Activated effector memory CD4-positive, alpha-beta T cell treated with Interleukin-2 at 50 U/mL for 16 hours (primary cell): Measurements from ENCODE around the gene PTPRS.
"Not testable (repeated sequence)": the region's sequence is repeated elsewhere in the genome, so short reads cannot be mapped to it uniquely, and the experiment has no call there.

Experiments used
- DNase-seq: peaks from one replicate; pipeline ENCODE4 v3.0.0-alpha.2; 2020

Gene PTPRS

GRCh38 chr19:5331790-5332189 lies 8.8 kb downstream of the PTPRS start:
- DNase-seq, result no peak

- no peak for DNase-seq
These were observed 10.3 kb downstream of the PTPRS start for GRCh38 chr19:5330307-5330720.

GRCh38 chr19:5329141-5329540 lies 11.5 kb downstream of the PTPRS start:
- no peak for DNase-seq

- DNase-seq, result not testable (repeated sequence)
These were observed 12.2 kb downstream of the PTPRS start for GRCh38 chr19:5328407-5328806.

- DNase-seq, result no peak
These were observed 13.5 kb downstream of the PTPRS start for GRCh38 chr19:5326986-5327623.

- no peak for DNase-seq
These were observed 14.1 kb downstream of the PTPRS start for GRCh38 chr19:5326545-5326944.

GRCh38 chr19:5324947-5325346 lies 15.7 kb downstream of the PTPRS start:
- no peak for DNase-seq

- no peak for DNase-seq
These were observed 17.2 kb downstream of the PTPRS start for GRCh38 chr19:5323475-5323811.

GRCh38 chr19:5321851-5322681 lies 18.5 kb downstream of the PTPRS start:
- DNase-seq, result no peak

- DNase-seq, result no peak
These were observed 19.5 kb downstream of the PTPRS start for GRCh38 chr19:5321066-5321642.

GRCh38 chr19:5319516-5319915 lies 21.1 kb downstream of the PTPRS start:
- DNase-seq, result no peak

- DNase-seq, result no peak
These were observed 22.3 kb downstream of the PTPRS start for GRCh38 chr19:5318306-5318705.

GRCh38 chr19:5317321-5317720 lies 23.3 kb downstream of the PTPRS start:
- DNase-seq, result no peak

GRCh38 chr19:5316138-5316537 lies 24.5 kb downstream of the PTPRS start:
- no peak for DNase-seq

- DNase-seq, result no peak
These were observed 25.7 kb downstream of the PTPRS start for GRCh38 chr19:5314907-5315298.

GRCh38 chr19:5314012-5314906 lies 26.4 kb downstream of the PTPRS start:
- DNase-seq, result no peak

GRCh38 chr19:5313307-5313706 lies 27.3 kb downstream of the PTPRS start:
- no peak for DNase-seq

- DNase-seq, result no peak
These were observed 28.6 kb downstream of the PTPRS start for GRCh38 chr19:5312058-5312457.

- no peak for DNase-seq
These were observed 31.0 kb downstream of the PTPRS start for GRCh38 chr19:5309438-5310204.

GRCh38 chr19:5308451-5309437 lies 31.9 kb downstream of the PTPRS start:
- DNase-seq, result no peak

- DNase-seq, result no peak
These were observed 33.0 kb downstream of the PTPRS start for GRCh38 chr19:5307655-5308054.
